Measurements from ENCODE around the gene SMYD2.
"Not testable (repeated sequence)": the region's sequence is repeated elsewhere in the genome, so short reads cannot be mapped to it uniquely, and the experiment has no call there.

The SMYD2 gene

GRCh38 chr1:214275700-214276099, 5.3 kb upstream of the SMYD2 start:
- Histone ChIP-seq H3K27me3 (ENCODE audit: insufficient read depth, low read length) (peaks cover 27% of the 10 kb centered on the region), H3K4me1 (ENCODE audit: insufficient read depth, low read length) (peaks cover 10% of the 10 kb centered on the region)
- H3K9ac ChIP-seq (ENCODE audit: low read depth, low read length); H3K36me3 ChIP-seq (ENCODE audit: insufficient read depth, low read depth, low read length); H3K9me3 ChIP-seq (ENCODE audit: insufficient read depth, low read depth, low read length); H3K27ac ChIP-seq (ENCODE audit: low read length); H3K4me3 ChIP-seq (ENCODE audit: low read length): not testable (repeated sequence)

GRCh38 chr1:214276786-214277185, 4.2 kb upstream of the SMYD2 start:
- Histone ChIP-seq H3K36me3 (ENCODE audit: insufficient read depth, low read depth, low read length) (no peaks in the 10 kb centered on the region), H3K4me1 (ENCODE audit: insufficient read depth, low read length) (peaks cover 12% of the 10 kb centered on the region), H3K4me3 (ENCODE audit: low read length) (no peak overlapping the region), H3K27ac (ENCODE audit: low read length) (no peak overlapping the region), H3K9ac (ENCODE audit: low read depth, low read length) (no peak overlapping the region), H3K9me3 (ENCODE audit: insufficient read depth, low read depth, low read length) (no peaks in the 10 kb centered on the region), H3K27me3 (ENCODE audit: insufficient read depth, low read length) (peaks cover 31% of the 10 kb centered on the region)

GRCh38 chr1:214277704-214278635, 3.0 kb upstream of the SMYD2 start:
- H3K27me3 ChIP-seq (ENCODE audit: insufficient read depth, low read length), result peaks cover 43% of the 10 kb centered on the region
- no peak overlapping the region for H3K27ac ChIP-seq (ENCODE audit: low read length)
- no peaks in the 10 kb centered on the region for H3K36me3 ChIP-seq (ENCODE audit: insufficient read depth, low read depth, low read length)
- H3K9ac ChIP-seq (ENCODE audit: low read depth, low read length), result no peak overlapping the region
- peaks cover 16% of the 10 kb centered on the region for H3K4me1 ChIP-seq (ENCODE audit: insufficient read depth, low read length)
- H3K4me3 ChIP-seq (ENCODE audit: low read length), result no peak overlapping the region
- H3K9me3 ChIP-seq (ENCODE audit: insufficient read depth, low read depth, low read length), result no peaks in the 10 kb centered on the region

- H3K27me3 ChIP-seq (ENCODE audit: insufficient read depth, low read length), result peaks cover 61% of the 10 kb centered on the region
- H3K27ac ChIP-seq (ENCODE audit: low read length), result peak overlapping the region; percentile 30
- H3K4me1 ChIP-seq (ENCODE audit: insufficient read depth, low read length), result peaks cover 16% of the 10 kb centered on the region
- peak overlapping the region; percentile 83; the same call in 1 of the 2 replicates for H3K9ac ChIP-seq (ENCODE audit: low read depth, low read length)
- no peaks in the 10 kb centered on the region for H3K36me3 ChIP-seq (ENCODE audit: insufficient read depth, low read depth, low read length)
- no peaks in the 10 kb centered on the region for H3K9me3 ChIP-seq (ENCODE audit: insufficient read depth, low read depth, low read length)
- peak overlapping the region; percentile 88 for H3K4me3 ChIP-seq (ENCODE audit: low read length)
Measured at GRCh38 chr1:214280386-214281020, 456 bp upstream of the SMYD2 start.

- no peaks in the 10 kb centered on the region for H3K36me3 ChIP-seq (ENCODE audit: insufficient read depth, low read depth, low read length)
- peak overlapping the region; percentile 59; the same call in 1 of the 2 replicates for H3K9ac ChIP-seq (ENCODE audit: low read depth, low read length)
- peak overlapping the region; percentile 88 for H3K4me3 ChIP-seq (ENCODE audit: low read length)
- no peaks in the 10 kb centered on the region for H3K9me3 ChIP-seq (ENCODE audit: insufficient read depth, low read depth, low read length)
- peaks cover 67% of the 10 kb centered on the region for H3K27me3 ChIP-seq (ENCODE audit: insufficient read depth, low read length)
- peaks cover 16% of the 10 kb centered on the region for H3K4me1 ChIP-seq (ENCODE audit: insufficient read depth, low read length)
- no peak overlapping the region for H3K27ac ChIP-seq (ENCODE audit: low read length)
Measured at GRCh38 chr1:214281720-214282629, 1.0 kb downstream of the SMYD2 start.

GRCh38 chr1:214282630-214283242, 1.8 kb downstream of the SMYD2 start:
- H3K27ac ChIP-seq (ENCODE audit: low read length), result no peak overlapping the region
- H3K4me3 ChIP-seq (ENCODE audit: low read length), result peak overlapping the region; percentile 88
- H3K27me3 ChIP-seq (ENCODE audit: insufficient read depth, low read length), result peaks cover 68% of the 10 kb centered on the region

GRCh38 chr1:214285610-214286440, 4.9 kb downstream of the SMYD2 start:
- Histone ChIP-seq H3K9ac (ENCODE audit: low read depth, low read length) (no peak overlapping the region), H3K27ac (ENCODE audit: low read length) (no peak overlapping the region), H3K36me3 (ENCODE audit: insufficient read depth, low read depth, low read length) (no peaks in the 10 kb centered on the region), H3K9me3 (ENCODE audit: insufficient read depth, low read depth, low read length) (no peaks in the 10 kb centered on the region), H3K4me3 (ENCODE audit: low read length) (no peak overlapping the region), H3K4me1 (ENCODE audit: insufficient read depth, low read length) (peaks cover 27% of the 10 kb centered on the region), H3K27me3 (ENCODE audit: insufficient read depth, low read length) (peaks cover 69% of the 10 kb centered on the region)

More at GRCh38 chr1:214282630-214283242, 1.8 kb downstream of the SMYD2 start:
- Histone ChIP-seq H3K9me3 (ENCODE audit: insufficient read depth, low read depth, low read length) (no peaks in the 10 kb centered on the region), H3K9ac (ENCODE audit: low read depth, low read length) (no peak overlapping the region), H3K4me1 (ENCODE audit: insufficient read depth, low read length) (peaks cover 11% of the 10 kb centered on the region), H3K36me3 (ENCODE audit: insufficient read depth, low read depth, low read length) (no peaks in the 10 kb centered on the region)

- Histone ChIP-seq H3K9ac (ENCODE audit: low read depth, low read length) (no peak overlapping the region), H3K36me3 (ENCODE audit: insufficient read depth, low read depth, low read length) (no peaks in the 10 kb centered on the region), H3K4me1 (ENCODE audit: insufficient read depth, low read length) (peaks cover 27% of the 10 kb centered on the region), H3K9me3 (ENCODE audit: insufficient read depth, low read depth, low read length) (no peaks in the 10 kb centered on the region), H3K4me3 (ENCODE audit: low read length) (no peak overlapping the region), H3K27ac (ENCODE audit: low read length) (no peak overlapping the region), H3K27me3 (ENCODE audit: insufficient read depth, low read length) (peaks cover 74% of the 10 kb centered on the region)
Measured at GRCh38 chr1:214287884-214288283, 6.9 kb downstream of the SMYD2 start.

GRCh38 chr1:214289574-214290272, 8.8 kb downstream of the SMYD2 start:
- Histone ChIP-seq H3K4me3 (ENCODE audit: low read length) (peak overlapping the region; percentile 59), H3K9ac (ENCODE audit: low read depth, low read length) (peak overlapping the region; percentile 38; the same call in 1 of the 2 replicates), H3K9me3 (ENCODE audit: insufficient read depth, low read depth, low read length) (no peaks in the 10 kb centered on the region), H3K36me3 (ENCODE audit: insufficient read depth, low read depth, low read length) (no peaks in the 10 kb centered on the region), H3K4me1 (ENCODE audit: insufficient read depth, low read length) (peaks cover 27% of the 10 kb centered on the region), H3K27me3 (ENCODE audit: insufficient read depth, low read length) (peaks cover 68% of the 10 kb centered on the region), H3K27ac (ENCODE audit: low read length) (no peak overlapping the region)

GRCh38 chr1:214290424-214291037, 9.6 kb downstream of the SMYD2 start:
- Histone ChIP-seq H3K4me3 (ENCODE audit: low read length) (peak overlapping the region; percentile 59), H3K4me1 (ENCODE audit: insufficient read depth, low read length) (peaks cover 31% of the 10 kb centered on the region), H3K27me3 (ENCODE audit: insufficient read depth, low read length) (peaks cover 71% of the 10 kb centered on the region), H3K9me3 (ENCODE audit: insufficient read depth, low read depth, low read length) (no peaks in the 10 kb centered on the region), H3K9ac (ENCODE audit: low read depth, low read length) (peak overlapping the region; percentile 38; the same call in 1 of the 2 replicates), H3K36me3 (ENCODE audit: insufficient read depth, low read depth, low read length) (no peaks in the 10 kb centered on the region), H3K27ac (ENCODE audit: low read length) (no peak overlapping the region)

Data from iPS-20b (cell line).